NCI-H2107 (cell line): ENCODE data around the gene C19orf12.
"Not testable (repeated sequence)": the region's sequence is repeated elsewhere in the genome, so short reads cannot be mapped to it uniquely, and the experiment has no call there.

ENCODE experiments used
- DNase-seq: peaks from one replicate; lab custom pipeline; 2025; lab: John Stamatoyannopoulos, UW

The C19orf12 gene

GRCh38 chr19:29731331-29731850 lies 16.3 kb upstream of the C19orf12 start:
- no peak for DNase-seq

DNA sequence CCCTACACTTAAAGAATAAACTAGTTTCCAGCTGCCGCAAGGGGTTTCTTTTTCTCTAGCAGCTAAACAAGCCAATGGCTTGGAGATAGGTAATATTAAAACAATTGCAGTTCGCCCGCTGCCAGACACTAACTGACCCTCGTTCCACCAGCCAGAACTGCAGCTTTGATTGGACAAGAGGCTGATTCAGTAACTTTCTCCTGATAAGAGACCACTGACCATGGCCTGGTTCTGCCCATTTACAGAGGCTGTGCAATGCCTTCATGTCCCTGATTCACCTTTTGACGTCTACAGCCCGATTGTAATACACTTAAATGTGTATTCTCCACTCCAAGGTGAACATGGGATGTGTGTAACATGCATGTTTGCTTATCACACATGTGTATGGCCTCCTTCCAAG lies 12.8 kb upstream of the C19orf12 start:
- DNase-seq: no peak

DNA sequence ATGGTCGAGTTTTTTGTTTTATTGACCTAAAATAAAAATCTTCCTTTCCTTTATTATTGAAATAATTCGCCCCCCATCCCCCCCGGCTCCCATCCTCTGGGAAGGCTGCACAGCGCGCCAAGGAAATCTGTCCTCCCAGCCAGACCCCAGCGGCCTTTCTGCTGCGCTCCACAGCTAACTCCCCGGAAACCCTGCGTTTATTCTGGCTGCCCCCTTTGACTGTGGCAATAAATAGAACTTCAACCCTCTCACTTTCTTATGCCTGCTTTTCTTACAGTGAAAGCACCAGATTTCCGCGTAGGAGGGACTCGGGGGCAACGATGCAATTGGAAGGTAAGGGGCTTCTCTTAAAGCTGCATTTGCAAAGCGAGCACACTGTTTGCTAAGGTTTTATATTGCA lies 9.7 kb upstream of the C19orf12 start:
- DNase-seq: no peak

DNA sequence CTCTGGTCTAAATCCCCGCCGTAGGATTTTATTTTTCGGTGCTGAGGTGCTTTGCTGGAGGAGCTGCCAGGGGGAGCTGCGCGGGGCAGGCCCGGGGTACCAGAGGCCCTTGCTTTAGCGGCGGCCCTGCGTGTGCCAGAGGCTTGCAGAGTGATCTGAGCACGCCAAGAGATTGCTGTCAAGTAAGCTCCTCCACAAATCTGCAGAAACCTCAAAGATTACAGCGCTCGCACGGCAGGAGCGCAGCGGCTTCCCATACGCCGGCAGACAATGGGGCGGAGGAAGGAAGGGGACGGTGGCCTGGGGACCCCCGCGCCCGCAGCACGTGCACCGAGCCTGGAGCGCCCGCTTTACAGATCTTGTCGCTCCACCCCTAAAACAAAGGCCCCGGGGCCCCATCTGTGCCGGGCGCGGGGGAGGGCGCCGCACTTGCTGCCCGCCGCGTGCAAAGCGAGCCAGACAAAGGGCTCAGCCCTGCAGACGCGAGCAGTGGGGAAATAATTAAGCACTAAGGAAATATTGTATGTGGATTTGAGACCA lies 9.1 kb upstream of the C19orf12 start:
- DNase-seq: no peak

DNA sequence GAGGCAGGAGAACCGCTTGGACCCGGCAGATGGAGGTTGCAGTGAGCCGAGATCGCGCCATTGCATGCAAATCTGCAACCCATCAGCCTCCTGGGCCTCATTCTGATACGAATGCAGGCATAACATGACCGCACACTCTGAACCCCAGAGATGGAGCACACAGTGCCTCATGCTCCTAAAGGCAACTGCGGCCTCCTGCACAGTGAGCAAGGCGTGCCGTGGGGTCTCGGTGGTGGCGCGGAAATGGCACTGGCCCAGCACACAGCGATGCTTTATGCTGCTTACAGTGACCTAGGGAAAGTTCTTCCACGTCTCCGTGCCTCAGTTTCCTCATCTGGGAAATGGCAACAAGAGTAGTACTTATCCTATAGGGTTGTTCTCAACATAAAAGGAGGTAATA lies 2.0 kb upstream of the C19orf12 start:
- DNase-seq: no peak

GRCh38 chr19:29715701-29716581 lies 880 bp upstream of the C19orf12 start:
- DNase-seq: no peak

DNA sequence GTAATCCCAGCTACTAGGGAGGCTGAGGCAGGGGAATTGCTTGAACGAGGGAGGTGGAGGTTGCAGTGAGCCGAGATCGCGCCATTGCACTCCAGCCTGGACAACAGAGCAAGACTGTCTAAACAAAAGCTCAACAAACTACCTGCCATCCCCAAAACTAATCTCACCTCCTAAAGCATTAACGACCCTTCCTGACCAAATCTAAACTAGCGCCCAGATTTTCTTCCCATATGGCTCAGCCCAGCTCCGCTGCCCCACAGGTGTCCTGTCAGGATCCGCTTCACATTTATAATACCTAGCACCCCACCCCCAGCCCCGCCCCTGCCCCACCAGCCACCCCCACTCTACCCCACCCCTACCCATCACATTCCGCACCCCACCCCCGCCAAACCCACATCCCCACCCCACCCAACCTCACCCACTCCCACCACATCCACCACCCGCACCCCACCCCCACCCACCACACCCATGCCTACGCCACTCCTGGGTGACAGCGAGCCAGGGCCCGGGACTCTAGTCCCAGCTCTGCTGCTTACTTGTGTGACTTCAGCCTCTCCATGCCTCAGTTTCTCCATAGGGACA lies 599 bp downstream of the C19orf12 start:
- no peak for DNase-seq

GRCh38 chr19:29712744-29713516 lies 2.1 kb downstream of the C19orf12 start:
- DNase-seq: no peak

DNA sequence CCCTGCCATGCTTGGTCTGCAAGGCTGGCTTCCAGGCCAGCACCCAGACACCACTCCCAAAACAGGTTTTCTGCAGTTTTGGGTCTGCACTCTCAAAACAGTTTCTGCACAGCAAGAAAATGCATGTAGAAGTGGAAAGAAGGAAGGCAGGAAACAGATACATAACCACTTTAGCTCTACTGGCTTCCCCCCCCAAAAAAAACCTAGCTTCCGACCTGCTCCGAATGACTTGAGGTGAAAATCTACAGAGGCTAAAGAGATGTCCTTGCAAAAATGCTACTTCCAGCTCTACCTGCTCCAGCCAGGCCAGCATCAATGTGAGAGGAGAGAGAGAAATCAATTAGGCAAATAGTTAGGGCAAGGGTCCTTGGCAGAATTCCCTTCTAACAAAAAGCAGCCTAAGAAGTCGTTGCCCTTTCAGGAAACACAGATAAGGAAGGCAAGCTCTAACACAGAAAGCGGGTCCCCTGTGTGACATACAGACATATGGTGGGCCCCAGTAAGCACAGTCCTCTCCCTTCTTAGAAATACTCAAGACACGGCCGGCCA lies 3.4 kb downstream of the C19orf12 start:
- DNase-seq: no peak

DNA sequence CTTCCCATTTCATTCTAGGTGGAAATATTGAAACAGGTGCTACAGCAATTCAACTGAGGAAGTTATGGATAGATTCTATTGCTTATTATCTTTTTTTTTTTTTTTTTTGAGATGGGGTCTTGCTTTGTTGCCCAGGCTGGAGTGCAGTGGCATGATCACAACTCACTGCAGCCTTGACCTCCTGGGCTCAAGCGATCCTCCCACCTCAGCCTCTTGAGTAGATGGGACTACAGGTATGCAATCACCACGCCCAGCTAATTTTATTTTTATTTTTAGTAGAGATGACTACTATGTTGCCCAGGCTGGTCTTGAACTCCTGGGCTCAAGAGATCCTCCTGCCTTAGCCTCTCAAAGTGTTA lies 5.6 kb downstream of the C19orf12 start:
- not testable (repeated sequence) for DNase-seq

DNA sequence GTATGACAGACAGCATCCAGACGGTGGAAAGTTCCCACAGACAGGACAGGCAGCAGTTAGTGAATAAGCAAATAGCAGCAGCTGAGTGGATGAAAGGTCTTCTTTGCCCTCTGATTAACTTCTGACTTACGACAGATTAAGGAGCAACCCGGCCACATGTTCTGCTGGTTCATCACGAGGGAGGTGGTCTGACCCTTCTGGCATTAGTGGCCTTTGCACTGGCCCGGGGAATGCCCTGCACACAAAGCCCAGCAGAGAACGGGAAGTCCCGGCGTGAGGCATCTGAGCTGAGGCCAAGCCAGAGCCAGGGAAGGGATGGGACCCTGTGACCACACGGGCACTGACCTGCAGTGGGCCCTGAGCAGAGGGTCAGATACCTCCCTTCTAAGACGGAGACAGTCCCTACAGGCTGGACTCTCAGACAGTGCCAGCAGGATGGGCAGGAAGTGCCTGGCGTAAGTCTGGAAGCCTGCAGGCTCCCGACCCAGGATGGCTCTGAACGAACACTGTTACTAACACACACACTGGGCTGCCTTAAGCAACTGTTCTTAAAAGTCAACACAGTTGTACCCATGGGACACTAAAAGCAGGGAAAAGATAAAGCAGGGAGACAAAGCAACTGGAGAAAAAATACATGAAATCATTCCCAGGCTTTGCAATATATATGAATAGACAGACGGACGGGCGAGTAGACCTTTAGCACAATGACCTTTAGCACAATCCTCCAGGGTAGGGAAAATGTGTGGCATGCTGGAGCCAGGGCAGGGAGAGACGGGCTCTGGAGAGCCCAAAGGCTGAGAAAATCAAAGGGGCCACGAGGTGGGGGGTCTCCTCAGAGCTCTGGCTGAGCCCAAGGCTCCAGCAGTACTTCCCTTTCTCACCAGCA lies 6.3 kb downstream of the C19orf12 start:
- DNase-seq: no peak

- no peak for DNase-seq
Observed at GRCh38 chr19:29706635-29707034, 8.4 kb downstream of the C19orf12 start.

- DNase-seq: no peak
Observed at GRCh38 chr19:29705706-29706105, 9.4 kb downstream of the C19orf12 start.

DNA sequence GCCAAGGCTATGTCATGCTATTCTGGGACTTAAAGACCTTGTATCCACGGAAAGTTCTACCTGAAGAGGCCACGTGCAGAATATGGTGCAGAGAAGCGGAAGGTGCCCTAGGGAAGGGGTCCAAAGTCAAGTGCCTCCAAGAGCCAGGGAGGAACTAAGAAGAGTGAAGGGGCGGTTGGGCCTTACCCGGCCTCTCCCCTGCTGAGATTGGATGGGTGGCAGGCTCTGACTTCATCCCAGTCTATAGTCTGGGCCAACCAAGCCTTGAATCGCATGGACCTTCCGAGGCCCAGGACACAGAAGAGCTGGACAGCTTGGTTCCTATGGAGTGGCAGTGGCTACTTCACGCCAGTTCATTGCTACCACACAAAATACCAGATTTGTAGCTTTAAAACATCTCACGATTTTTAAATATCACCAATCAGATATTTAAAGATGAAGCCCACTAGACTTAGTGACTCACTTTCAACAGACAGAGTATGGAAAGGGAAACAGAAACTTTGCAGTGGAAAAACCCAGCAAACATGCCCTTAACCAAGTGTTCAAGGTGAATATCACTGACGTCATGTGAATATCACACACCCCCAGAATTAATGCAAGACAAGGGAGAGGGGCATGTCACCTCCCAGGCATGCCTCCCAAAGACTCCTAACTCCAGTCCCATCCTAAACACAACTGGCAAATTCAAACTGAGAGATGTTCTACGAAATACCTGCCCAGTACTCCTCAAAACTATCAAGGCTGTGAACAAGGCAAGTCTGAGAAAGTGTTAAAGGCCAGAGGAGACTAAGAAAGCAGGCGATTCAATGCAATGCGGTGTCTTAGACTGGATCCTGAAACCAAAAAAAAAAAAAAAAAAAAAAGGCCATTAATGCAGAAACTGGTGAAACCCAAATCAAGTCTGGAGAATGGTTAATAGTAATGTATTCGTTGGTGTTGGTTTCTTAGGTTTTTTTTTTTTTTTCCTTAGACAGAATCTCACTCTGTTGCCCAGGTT lies 10.2 kb downstream of the C19orf12 start:
- no peak for DNase-seq

DNA sequence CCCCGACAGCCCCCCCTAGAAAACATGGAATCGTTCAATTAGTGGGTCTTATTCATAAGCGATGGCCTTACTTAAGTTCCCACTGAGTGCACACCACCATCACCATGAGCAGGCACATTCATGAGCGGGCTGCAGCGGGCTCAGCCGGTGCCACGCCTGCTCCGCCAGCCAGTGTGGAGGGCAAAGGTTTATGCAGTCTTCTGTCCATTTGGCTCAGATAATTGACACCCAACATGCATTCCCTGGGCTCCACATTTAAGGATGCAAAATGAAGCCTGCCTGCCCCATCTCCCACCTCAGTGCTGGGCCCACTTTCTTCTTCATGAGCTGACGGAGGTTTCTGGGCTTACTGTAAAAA lies 12.1 kb downstream of the C19orf12 start:
- DNase-seq: no peak

GRCh38 chr19:29702161-29702962 lies 12.7 kb downstream of the C19orf12 start:
- no peak for DNase-seq

DNA sequence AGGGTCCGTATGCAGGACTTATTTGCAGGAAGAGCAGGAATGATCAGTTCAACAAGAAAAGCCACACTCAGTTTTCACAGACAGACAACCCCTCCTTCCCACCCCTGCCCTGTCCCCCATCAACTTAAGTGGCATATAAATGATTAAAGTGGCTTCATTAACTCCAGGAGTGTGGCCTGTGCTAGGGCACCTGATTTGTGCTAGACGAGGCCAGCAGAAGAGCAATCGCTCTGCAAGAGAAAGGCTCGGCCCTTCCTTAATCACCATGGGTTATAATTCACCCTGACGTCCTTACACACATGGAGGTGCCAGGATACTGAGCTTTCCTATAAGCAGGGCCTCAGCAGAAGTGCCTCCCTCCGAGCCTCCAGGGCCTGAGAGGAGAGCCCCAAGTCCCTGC lies 14.6 kb downstream of the C19orf12 start:
- DNase-seq: no peak

DNA sequence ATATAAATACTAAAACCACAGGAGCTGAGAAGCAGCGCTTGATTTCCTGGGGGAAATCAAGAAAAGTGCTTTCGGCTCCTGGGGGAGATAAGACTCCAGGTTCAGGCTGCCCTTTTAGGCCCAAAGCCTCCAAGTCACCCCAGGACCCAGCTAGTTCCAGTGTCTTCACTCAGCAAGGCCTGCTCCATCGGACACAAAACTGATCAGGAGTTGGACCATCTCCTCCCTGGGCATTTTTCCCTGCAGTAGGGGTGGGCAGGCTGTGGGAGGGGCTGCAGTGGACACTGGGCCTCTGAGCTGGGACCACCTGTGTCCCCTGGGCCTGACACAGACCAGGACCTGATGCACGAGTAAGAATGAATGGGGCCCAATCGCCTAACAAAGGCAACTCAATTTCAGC lies 15.2 kb downstream of the C19orf12 start:
- no peak for DNase-seq
